Putamen (tissue), 1 donor: Measurements from ENCODE around the gene DONSON.
A peak's percentile ranks its signal among the peaks of the same experiment; 100 is the strongest.
"Not testable (repeated sequence)": the region's sequence is repeated elsewhere in the genome, so short reads cannot be mapped to it uniquely, and the experiment has no call there.

Experiments used
- DNase-seq: peaks from one replicate; pipeline ENCODE4 v3.0.0-alpha.2; 2016; ENCODE audit warnings: low spot score

Gene DONSON, protein sequence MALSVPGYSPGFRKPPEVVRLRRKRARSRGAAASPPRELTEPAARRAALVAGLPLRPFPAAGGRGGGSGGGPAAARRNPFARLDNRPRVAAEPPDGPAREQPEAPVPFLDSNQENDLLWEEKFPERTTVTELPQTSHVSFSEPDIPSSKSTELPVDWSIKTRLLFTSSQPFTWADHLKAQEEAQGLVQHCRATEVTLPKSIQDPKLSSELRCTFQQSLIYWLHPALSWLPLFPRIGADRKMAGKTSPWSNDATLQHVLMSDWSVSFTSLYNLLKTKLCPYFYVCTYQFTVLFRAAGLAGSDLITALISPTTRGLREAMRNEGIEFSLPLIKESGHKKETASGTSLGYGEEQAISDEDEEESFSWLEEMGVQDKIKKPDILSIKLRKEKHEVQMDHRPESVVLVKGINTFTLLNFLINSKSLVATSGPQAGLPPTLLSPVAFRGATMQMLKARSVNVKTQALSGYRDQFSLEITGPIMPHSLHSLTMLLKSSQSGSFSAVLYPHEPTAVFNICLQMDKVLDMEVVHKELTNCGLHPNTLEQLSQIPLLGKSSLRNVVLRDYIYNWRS

DNA sequence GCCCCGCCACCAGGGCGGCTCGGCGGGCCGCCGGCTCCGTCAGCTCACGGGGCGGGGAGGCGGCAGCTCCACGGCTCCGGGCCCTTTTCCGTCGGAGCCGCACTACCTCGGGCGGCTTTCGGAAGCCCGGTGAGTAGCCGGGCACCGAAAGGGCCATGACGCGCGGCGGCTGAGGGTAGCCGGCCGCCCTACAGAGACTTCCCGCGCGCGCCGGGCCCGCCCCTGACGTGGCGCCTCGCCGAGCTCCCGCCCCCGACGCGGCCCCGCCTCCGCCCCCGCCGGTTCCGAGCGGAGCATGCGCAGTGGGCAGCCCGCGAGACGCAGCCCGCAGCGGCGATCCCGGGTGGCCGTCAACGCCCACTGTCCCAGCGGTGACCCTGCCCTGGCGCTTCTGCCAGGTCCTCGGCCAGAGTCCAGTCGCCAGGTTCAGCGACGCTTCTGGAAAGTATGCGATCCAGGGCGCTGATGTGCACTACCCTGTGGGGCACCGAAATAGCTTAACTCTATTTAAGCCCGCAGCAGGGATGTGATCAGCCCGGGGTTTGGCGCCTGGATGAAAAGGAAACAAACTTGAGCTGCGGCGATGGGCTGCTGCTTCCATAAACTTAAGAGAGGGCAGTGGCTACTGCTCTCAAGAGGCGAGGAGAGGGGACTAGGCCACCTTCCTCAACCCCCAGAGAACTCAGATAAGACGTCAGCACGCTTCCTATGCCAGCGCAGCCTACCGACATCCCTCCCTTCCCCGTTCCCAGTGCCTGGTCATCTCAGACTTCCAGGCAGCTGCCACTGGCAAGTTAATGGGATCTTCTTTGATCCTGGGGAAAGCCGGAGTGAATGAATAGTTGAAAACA lies at the start of gene DONSON:
Gene DONSON, minus strand, starts transcription at position 200 of the 851 bp plus-strand sequence. Its CDS starts 43 bp downstream, at position 157.
- DNase-seq = peak; percentile 83

DNA sequence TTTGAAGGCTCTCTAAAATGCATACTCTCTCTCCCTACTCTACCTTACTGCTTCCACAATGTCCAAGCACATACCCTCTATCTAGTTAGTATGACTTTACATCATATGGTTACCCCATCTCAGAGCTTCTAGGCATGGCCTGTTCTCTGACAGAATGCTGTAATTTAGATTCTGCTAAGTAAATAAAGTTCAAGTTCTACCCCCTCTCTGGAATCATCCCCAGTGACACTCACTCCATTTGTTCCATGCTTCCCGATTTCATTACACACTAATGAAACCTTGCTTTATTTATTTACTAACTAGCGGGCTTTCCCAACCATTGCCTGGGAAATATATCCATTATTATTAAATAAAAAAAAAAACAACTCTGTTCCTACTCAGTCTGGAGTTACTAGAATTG lies 45.8 kb upstream of the DONSON start:
- no peak for DNase-seq

DNA sequence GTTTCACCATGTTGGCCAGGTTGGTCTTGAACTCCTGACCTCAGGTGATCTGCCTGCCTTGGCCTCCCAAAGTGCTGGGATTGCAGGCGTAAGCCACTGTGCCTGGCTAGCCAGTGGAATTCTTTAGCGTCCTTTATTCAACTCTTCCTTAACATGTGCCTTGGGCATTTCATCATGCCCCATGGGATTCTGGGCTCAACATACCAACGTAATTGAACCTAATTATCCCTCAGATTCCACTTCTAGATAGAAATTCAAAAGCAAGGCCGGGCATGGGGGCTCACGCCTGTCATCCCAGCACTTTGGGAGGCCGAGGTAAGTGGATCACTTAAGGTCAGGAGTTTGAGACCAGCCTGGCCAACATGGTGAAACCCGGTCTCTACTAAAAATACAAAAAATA lies 37.7 kb upstream of the DONSON start:
- DNase-seq = not testable (repeated sequence)

DNA sequence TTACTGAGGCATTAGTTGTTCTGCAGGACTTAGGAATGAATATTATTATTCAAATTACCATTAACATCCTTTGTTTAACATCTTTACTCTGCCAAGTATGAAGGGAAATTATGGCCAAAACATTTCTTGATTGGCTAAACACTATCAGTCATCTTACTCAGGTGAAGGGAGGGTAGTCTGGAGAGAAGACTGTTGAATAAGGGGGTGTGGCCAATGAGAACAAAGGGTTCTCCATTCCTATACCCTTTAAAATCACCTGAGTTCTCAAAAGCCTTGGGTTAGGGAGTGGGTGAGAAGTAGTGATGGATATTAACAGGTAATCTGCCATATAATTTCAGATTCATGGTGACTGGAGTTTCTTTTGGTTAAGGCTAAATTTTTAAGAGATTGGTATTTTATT lies 33.8 kb upstream of the DONSON start:
- DNase-seq = no peak

DNA sequence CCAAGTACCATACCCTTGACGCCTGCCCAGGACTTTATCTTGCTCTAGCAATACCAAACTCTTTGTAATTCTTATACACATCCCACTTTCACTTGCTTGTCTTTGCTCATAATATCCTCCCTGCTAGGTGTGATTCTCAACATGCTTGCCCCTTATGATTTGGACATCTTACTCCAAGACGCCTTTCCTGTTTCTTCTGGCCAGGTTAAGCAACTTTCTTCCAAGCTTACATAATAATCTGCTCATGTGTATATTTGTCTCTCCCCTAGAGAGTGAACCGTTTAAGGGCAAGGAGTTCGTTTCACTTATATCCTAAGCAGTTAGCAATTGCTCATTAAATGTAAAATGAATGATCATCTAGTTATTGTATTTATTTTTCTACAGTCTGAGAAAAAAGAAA lies 31.2 kb upstream of the DONSON start:
- DNase-seq = no peak

DNA sequence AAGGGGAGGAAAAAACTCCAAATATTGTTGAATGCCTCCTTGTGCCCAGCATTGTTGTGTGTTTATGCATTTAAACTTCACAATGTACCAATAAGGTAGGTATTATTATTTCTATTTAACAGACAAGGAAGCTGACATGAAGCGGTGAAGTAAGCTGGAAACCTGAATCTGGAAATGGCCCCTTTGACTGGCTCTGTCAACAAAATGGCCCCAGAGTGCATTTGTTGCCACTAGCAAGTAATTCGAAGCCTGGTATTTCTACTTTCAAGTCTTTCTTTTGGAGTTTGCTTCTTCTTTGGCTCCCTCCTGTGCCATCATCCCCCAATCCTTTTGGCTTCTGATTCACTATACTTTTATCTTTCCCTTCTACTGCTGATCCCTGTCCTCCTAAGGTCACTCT lies 29.9 kb upstream of the DONSON start:
- no peak for DNase-seq

DNA sequence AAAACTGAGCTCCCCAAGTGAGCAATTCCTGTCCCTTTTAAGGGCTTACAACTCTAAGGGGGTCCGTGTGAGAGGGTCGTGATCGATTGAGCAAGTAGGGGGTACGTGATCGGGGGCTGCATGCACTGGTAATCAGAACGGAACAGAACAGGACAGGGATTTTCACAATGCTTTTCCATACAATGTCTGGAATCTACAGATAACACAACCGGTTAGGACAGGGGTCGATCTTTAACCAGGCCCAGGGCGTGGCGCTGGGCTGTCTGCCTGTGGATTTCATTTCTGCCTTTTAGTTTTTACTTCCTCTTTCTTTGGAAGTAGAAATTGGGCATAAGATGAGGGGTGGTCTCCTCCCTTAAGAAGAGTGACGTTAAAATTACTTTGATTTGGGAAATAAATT lies 29.1 kb upstream of the DONSON start:
- DNase-seq = not testable (repeated sequence)

DNA sequence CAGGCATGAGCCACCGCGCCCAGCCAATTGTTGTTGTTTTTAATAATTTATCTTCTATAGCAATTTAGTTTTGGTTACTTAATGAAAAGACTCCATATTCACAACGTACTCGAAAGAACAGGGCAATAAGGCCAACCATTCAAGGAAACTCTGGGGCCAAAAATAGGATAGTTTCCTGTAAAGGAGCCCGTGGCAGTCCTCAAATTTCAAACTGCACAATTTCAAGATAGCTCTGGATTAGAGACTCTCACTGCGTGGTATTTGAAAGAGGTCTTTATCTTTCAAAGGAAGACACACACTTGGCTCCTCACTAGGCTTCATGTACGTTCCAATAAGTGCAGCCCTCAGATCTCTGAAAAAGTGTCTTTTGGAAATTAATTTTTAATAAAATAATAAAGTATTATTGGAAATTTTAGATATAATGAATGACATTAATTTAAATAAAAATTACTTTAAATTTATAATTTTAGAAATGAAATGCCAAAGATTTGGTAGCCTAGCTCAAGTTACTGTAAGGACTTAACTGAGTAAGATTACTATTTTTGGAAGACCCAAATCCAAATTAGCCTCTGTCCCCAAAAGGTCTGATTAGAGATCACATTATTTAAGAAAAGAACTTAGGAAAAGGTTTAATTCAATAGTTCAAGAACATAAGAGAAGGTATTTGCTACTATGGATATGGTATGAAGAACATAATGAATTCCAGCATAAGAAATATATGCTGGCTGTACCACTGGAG lies 22.7 kb upstream of the DONSON start:
- DNase-seq = no peak

DNA sequence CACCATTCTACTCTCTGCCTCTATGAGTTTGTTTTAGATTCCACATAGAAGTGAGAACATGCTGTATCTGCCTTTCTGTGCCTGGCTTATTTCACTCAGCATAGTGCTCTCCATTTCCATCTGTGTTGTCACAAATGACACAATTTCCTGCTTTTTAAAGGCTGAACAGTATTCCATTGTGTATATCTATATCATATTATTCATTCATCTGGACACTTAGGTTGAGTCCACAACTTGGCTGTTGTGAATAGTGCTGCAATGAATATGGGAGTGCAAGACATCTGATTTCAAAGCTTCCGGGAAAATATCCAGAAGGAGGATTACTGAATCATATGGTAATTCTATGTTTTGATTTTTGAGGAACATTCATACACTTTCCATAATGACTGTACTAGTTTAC lies 20.1 kb upstream of the DONSON start:
- DNase-seq = no peak

DNA sequence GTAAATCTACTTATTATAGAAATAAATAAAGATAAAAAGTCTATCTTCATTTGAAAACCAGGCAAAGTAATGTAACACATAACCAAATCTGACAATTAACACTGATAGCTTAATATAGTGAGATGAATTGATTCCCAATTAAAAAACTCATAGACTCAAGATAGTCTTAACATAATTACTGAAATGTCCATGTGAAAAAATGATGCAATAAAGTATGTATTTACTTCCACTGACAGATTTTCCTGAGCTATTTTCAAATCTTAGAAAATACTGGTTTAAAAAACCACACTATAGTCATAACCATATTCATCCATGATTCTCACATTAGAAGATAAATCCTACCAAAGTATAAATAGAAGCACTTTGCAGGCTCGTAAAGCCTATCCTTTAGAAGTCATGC lies 9.6 kb upstream of the DONSON start:
- DNase-seq = no peak

DNA sequence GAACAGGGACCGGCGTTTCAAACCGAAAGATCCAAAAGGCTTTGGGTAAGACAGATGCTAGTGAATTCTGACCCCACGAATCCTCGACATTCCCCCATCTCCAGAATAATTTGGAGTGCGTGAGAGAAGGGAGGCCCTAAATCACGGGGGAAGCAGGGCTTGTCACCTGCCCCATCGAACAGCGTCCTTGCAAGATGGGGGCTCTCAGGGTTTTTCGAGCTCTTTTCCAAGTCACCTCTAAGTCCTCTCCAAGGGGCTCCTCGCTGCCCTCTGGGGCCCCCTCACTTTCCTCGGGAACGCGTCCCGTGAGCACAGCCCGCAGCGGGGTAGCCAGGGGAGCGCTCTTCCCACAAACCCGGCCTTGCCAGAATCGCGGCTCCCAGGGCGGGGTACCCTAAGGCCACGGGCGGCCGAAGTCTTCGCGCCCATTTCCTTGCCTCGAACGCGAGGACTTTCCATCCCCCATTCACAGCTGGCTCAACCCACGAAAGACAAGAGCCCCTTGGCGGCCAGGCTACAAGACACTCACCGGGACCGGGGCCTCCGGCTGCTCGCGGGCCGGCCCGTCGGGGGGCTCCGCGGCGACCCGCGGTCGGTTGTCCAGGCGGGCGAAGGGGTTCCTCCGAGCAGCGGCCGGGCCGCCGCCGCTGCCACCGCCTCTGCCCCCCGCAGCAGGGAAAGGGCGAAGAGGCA lies 546 bp downstream of the DONSON start:
- peak; percentile 25 for DNase-seq

DNA sequence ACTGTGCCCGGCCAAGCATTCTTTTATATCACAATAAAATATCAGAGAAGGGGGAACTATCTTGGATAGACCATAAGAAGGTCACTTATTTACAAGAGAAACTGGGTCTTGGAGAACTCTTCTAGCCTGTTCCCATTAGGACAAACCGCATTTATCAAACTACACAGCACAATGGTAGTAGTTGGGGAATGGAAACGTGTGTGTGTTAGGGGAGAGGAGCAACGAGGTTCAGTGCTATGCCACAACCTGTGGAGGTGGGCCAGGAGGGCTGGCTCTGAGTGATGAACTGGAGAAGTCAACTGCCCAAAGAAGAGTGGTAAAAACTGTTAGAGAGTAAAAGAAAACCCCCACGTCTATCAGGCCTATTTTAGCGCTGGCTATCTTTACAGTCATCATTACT lies 1.6 kb downstream of the DONSON start:
- DNase-seq = no peak

DNA sequence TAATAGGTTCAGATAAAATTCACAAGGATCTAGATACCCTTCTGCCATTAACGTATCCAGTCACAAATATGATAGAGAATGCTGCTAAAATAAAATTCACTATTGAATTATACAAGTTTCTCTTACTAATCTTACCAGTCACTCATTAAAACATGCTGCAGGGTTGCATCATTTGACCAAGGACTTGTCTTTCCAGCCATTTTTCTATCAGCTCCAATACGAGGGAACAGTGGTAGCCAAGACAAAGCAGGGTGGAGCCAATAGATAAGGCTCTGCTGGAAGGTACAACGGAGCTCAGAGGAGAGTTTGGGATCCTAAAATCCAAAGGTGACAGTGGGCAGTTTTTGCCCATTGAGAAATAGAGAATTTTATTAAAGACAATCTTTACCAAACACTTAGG lies 4.0 kb downstream of the DONSON start:
- no peak for DNase-seq

DNA sequence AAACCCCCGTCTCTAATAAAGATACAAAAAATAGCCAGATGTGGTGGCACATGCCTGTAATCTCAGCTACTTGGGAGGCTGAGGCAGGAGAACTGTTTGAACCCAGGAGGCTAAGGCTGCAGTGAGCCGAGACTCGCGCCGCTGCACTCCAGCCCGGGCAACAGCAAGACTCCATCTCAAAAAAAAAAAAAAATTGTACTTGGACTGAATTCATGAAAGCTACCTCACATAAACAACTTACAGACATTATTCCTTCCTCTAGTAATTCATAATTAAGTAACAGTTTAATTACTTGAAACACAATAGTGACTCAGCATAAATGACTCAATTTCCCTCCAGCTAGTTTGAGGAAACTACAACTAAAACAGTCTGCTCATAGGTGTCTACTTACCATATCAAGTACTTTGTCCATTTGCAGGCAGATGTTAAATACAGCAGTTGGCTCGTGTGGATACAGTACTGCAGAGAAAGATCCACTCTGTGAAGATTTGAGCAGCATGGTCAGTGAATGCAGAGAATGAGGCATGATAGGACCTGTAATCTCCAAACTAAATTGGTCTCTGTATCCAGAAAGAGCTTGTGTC lies 9.4 kb downstream of the DONSON start:
- DNase-seq = no peak

DNA sequence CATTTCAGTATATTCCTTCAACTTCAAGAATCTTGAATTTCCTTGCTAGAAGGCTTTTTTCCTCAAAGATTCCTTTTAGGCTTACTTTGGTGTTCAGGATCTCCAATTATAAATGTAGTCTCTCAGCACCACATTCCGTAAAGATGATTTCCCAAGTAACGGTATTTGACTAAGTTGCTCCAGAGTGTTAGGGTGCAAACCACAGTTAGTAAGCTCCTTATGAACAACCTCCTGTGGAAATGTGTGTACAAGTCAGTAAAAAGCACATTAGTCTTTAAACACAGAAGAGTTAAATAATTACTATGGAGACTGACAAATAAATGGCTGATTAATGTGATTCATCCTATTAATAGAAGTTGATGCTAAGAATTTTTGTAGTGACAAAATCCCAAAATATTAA lies 10.3 kb downstream of the DONSON start:
- DNase-seq = no peak

DNA sequence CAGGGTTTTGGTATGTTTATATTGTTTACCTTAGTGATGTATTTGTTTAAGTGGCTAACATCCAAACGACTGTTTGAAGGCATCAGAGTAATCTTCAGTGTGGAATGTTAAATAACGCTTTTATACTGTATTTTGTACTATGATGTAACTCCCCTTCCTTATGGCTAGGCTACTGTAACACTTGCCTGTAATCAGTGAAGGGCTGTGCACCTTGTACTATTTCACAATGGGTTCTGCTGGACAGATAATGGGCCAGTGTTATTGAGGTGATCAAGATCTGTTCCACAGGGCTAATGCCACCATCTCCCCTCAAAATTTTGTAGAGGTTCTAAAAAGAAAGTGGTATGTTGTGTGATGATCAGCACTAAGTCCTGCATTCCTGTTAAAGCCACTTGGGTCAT lies 11.7 kb downstream of the DONSON start:
- DNase-seq = not testable (repeated sequence)

DNA sequence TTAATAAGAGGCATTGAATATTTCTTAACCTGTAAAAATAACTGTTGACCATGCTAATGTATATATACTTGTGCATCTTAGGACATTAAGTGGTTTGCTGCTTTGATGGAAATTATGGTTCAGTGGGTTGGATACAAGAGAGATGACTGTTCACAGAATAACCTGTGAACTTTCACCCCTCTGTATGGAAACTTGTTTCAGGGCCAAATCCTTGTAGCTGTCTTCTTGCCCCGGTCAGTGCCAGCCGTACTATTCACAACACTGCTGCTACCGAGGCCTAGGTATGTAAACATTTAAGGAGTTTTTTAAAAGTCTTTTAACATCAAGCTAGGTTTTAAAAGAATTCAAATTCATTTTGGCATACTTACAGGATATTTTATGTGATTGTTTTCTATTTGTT lies 16.1 kb downstream of the DONSON start:
- DNase-seq = no peak

DNA sequence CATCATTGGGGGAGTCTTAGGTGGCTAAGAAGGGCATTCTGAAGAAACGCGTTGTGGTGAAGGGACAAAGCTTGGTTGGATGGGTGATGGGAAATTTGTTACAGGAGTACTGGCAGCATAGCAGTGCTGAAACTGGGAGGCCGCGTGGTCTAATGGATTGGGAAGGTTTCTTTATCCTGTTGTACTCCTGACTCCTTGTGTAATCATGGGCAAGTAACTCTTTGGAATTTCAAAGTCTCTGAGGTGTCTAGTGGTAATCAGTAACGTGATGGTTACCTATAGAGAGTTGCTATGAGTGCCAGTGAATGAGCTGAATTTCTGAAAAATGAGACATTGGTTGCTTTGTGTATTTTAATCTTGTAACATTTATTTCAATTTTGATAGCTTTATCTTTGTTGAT lies 18.5 kb downstream of the DONSON start:
- DNase-seq = no peak

DNA sequence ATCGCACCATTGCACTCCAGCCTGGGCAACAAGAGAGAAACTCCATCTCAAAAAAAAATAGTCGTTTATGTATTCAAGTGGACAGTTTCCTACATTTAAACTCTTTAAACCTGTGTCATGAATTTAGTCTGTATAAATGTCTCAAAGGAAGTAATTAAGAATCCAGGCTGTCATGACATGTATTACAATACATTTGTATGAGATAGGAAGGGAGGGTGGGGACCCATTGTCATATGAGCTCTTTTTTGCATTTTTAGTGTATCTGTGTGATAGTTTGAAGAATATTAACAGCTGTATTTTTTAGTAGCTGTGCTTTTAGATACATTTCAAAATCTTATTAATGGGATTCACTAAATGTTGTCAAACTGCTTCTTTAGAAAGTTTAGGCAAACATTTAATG lies 20.0 kb downstream of the DONSON start:
- no peak for DNase-seq

DNA sequence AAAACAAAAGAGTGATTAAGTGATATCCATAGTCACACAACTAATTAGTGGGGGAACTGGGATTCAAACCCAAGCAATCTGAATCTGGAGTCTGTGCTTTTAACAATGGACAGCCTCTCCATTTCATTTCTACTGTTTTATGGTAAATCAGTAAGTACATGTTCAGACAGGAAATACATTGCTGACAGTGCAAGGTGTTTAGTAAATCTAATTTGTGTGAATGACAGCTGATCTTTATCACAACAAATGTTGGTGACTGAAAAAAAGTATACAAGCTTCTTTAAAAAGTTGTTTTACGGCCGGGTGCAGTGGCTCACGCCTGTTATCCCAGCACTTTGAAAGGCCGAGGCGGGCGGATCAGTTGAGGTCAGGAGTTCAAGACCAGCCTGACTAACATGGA lies 20.6 kb downstream of the DONSON start:
- no peak for DNase-seq

DNA sequence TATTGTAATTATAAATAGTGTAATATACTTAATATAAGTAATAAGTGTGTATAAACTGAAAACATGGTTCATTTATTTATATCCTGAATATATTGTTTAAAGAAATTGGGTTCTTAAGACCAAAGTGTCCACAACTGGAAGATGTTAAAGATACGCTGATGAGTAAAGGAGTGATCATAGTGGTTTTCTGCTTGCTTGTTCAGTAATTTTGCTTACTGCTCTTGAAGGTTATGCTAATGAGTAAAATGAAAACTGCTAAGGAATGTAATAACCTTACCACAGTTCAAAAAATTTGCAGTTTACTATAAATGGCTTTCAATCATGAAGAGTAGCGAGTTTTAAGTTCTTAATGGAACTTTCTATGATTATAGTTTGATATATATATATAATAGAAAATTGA lies 22.0 kb downstream of the DONSON start:
- DNase-seq = no peak
